DOHH2 (cell line): Measurements from ENCODE around the gene PAIP1.

ENCODE experiments used
- CTCF ChIP-seq: fragments of 200-600 bp; sonication (generic); IDR thresholded peaks from one replicate; pipeline ENCODE4 v1.5.1; 2014; ENCODE audit warnings: antibody characterized with exemption, mild to moderate bottlenecking, low read depth, low read length; ENCODE audit not compliant: poor library complexity, severe bottlenecking
- EZH2phosphoT487 ChIP-seq: fragments of 200-600 bp; sonication (generic); IDR thresholded peaks from 2 replicates; pipeline ENCODE4 v1.6.1; 2017; ENCODE audit warnings: borderline replicate concordance, mild to moderate bottlenecking, antibody characterized with exemption, low read length, moderate library complexity, mixed read lengths

- TF ChIP-seq EZH2phosphoT487 (no peak), CTCF (no peak)
Measured at GRCh38 chr5:43548358-43548757, 8.5 kb downstream of the PAIP1 start.
